ENCODE data around the gene SLC7A8.
A peak's percentile ranks its signal among the peaks of the same experiment; 100 is the strongest.

SLC7A8 gene

GRCh38 chr14:23128969-23129758 is 54.3 kb downstream of the SLC7A8 start:
- DNase-seq, result no peak

- DNase-seq, result no peak
These were observed 55.6 kb downstream of the SLC7A8 start for GRCh38 chr14:23127861-23128260.

GRCh38 chr14:23126548-23127278 is 56.7 kb downstream of the SLC7A8 start:
- no peak for DNase-seq

GRCh38 chr14:23125933-23126524 is 57.4 kb downstream of the SLC7A8 start:
- no peak for DNase-seq

GRCh38 chr14:23125011-23125410 is 58.4 kb downstream of the SLC7A8 start:
- DNase-seq, result no peak

GRCh38 chr14:23124337-23124954 is 59.0 kb downstream of the SLC7A8 start:
- DNase-seq, result no peak

GRCh38 chr14:23123419-23123818 is 60.0 kb downstream of the SLC7A8 start:
- no peak for DNase-seq

GRCh38 chr14:23122086-23122485 is 61.4 kb downstream of the SLC7A8 start:
- no peak for DNase-seq

- no peak for DNase-seq
These were observed 62.1 kb downstream of the SLC7A8 start for GRCh38 chr14:23121361-23121771.

- peak; percentile 78 for DNase-seq
These were observed 62.8 kb downstream of the SLC7A8 start for GRCh38 chr14:23120541-23121251.

- DNase-seq, result no peak
These were observed 63.8 kb downstream of the SLC7A8 start for GRCh38 chr14:23119363-23120327.

- DNase-seq, result no peak
These were observed 64.7 kb downstream of the SLC7A8 start, which contains the start of gene CEBPE for GRCh38 chr14:23118506-23119362. Gene CEBPE (minus strand): TSS chr14:23119255. CDS start chr14:23119091, 164 bp downstream.

- no peak for DNase-seq
These were observed 66.0 kb downstream of the SLC7A8 start for GRCh38 chr14:23117371-23118020.

- no peak for DNase-seq
These were observed 67.5 kb downstream of the SLC7A8 start for GRCh38 chr14:23115918-23116317.

- no peak for DNase-seq
These were observed 68.3 kb downstream of the SLC7A8 start for GRCh38 chr14:23115039-23115731.

GRCh38 chr14:23114669-23115038 is 68.8 kb downstream of the SLC7A8 start:
- DNase-seq, result no peak

- no peak for DNase-seq
These were observed 69.4 kb downstream of the SLC7A8 start for GRCh38 chr14:23114120-23114458.

- no peak for DNase-seq
These were observed 69.9 kb downstream of the SLC7A8 start for GRCh38 chr14:23113431-23114119.
